ENCODE measurements around the gene KTI12. TPM values are rescaled to one million over a fixed set of nuclear protein-coding genes. Genes with fewer than 3 reads are reported as not detected.

The KTI12 gene
- total RNA-seq, 1 donor = 13.0 TPM

GRCh38 chr1:52002038-52002917 is 31.3 kb downstream of the KTI12 start:
- H3K4me3 ChIP-seq (ENCODE audit: low read depth, low read length) = no peak overlapping the region
- peak; percentile 93 for TF ChIP-seq CTCF (IDR thresholded peaks at IDR 0.05; ENCODE audit: insufficient read depth, low read depth, low read length)
- DNase-seq (ENCODE audit: low read depth) = peak; percentile 91

- H3K4me3 ChIP-seq (ENCODE audit: low read depth, low read length) = no peak overlapping the region
- DNase-seq (ENCODE audit: low read depth) = no peak
- no peak for TF ChIP-seq CTCF (IDR thresholded peaks at IDR 0.05; ENCODE audit: insufficient read depth, low read depth, low read length)
Observed at GRCh38 chr1:51998701-51999100, 34.9 kb downstream of the KTI12 start.

- no peak for DNase-seq (ENCODE audit: low read depth)
- no peak for TF ChIP-seq CTCF (IDR thresholded peaks at IDR 0.05; ENCODE audit: insufficient read depth, low read depth, low read length)
- H3K4me3 ChIP-seq (ENCODE audit: low read depth, low read length) = no peak overlapping the region
Observed at GRCh38 chr1:51997974-51998382, 35.6 kb downstream of the KTI12 start.

- DNase-seq (ENCODE audit: low read depth) = peak; percentile 48
Observed at GRCh38 chr1:51990478-51990965, 43.1 kb downstream of the KTI12 start, which contains the start of gene RAB3B. RAB3B (minus strand) TSS chr1:51990700; CDS start chr1:51977117, 13,583 bp downstream.

GRCh38 chr1:51989582-51990477 is 43.8 kb downstream of the KTI12 start:
- H3K4me3 ChIP-seq (ENCODE audit: low read depth, low read length) = peak overlapping the region; percentile 63
- DNase-seq (ENCODE audit: low read depth) = no peak
- TF ChIP-seq CTCF (IDR thresholded peaks at IDR 0.05; ENCODE audit: insufficient read depth, low read depth, low read length) = no peak

More at GRCh38 chr1:51990478-51990965, 43.1 kb downstream of the KTI12 start, which contains the start of gene RAB3B:
- no peak for TF ChIP-seq CTCF (IDR thresholded peaks at IDR 0.05; ENCODE audit: insufficient read depth, low read depth, low read length)
- peak within 1 kb of the TSS; percentile 63 for H3K4me3 ChIP-seq (ENCODE audit: low read depth, low read length)

DNA sequence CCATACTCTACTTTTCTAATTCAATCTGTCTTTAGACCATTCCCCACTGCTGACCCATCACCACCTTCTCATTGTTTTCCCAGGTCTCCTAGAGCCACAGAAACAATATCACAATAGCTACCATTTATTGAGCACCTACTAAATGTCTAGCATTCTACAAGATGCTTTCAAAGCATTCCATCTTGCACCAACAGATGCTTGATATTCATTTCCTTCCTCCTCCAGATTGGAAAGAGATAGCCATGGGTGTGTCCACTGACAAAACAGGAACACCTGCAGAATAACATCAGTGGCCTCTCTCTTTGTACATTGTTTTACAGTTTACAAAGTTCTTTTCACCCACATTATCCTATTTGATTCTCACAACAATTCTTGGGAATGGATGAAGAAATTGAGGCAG is 45.4 kb downstream of the KTI12 start:
- DNase-seq (ENCODE audit: low read depth) = no peak
- no peak overlapping the region for H3K4me3 ChIP-seq (ENCODE audit: low read depth, low read length)
- no peak for TF ChIP-seq CTCF (IDR thresholded peaks at IDR 0.05; ENCODE audit: insufficient read depth, low read depth, low read length)
